ENCODE results near the gene GPHN.
"Not testable (repeated sequence)": the region's sequence is repeated elsewhere in the genome, so short reads cannot be mapped to it uniquely, and the experiment has no call there.

Gene GPHN

DNA sequence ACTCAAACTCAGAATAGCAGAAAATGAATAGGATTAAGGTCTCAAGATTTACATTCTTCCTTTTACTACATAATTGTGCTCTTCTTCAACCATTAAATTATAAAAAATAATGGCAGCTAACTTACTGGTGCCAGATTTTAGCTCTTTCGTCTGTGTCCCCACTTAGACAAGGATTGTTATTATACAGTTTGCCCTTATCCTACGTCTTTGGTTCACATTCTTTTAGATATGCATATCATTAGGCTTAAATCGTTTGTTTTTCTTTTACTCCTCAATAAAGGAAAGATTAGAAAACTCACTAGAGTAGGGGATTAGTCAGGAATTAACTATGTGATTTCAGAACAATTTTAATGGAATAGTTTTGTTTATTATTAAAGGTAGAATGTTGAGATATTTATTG is 551.6 kb downstream of the GPHN start:
- DNase-seq (ENCODE audit: low spot score), result no peak

DNA sequence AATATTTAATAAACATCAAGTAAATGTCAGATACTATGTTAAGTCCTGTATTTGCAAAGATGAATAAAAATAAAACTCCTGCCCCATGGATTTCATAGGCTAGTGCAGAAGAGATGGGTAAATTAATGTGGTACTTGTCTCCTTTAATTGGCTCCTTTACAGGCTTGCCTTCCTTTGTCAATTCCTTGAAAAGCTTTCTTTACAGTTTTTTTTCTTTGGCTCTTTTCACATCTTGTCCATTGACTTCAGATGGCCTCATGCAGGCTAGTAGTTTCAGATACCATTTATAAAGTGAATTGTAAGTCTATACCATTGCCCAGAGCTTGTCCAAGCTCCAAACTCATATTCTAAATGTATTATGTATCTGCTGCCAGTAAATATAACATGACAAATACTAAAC is 552.6 kb downstream of the GPHN start:
- DNase-seq (ENCODE audit: low spot score), result no peak

GRCh38 chr14:67067070-67067814 is 559.3 kb downstream of the GPHN start:
- DNase-seq (ENCODE audit: low spot score), result not testable (repeated sequence)

DNA sequence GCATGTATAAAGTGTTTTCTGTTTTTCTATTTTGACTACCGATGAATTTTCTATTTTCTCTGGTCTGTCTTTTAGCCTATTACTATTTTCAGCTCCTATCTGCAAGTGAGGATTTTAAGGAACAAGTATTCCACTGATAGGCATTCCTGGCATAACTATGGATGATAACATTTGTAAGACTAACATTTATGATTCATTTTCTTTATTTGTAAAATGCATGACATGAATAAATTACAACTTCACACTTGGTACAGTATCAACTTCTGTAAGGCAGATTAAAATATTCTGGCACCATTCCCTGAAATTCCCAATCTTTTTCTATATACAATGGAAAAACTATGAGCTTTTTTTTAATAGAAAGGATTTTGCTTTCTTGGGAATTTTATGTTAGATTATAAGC is 560.3 kb downstream of the GPHN start:
- DNase-seq (ENCODE audit: low spot score), result no peak

- DNase-seq (ENCODE audit: low spot score), result no peak
Observed at GRCh38 chr14:67071506-67071905, 563.6 kb downstream of the GPHN start.

DNA sequence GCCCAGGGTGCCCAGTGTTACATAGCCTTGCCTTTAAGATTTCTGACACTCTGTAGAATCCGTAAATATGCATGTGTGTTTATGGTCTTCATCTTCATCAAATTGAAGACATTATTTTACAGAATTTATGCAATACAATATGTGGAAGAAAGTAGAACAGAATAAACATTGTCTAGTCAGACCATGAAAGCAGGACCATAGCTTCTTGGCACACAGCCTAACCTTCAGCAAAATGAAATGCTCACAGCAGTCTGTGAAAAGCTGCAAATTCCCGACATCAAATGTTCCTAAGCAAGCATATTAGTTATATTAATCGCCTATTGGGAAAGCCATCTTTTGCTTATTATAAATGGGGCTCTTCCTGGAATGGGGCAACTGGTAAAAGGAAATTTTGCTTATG is 570.0 kb downstream of the GPHN start:
- no peak for DNase-seq (ENCODE audit: low spot score)

DNA sequence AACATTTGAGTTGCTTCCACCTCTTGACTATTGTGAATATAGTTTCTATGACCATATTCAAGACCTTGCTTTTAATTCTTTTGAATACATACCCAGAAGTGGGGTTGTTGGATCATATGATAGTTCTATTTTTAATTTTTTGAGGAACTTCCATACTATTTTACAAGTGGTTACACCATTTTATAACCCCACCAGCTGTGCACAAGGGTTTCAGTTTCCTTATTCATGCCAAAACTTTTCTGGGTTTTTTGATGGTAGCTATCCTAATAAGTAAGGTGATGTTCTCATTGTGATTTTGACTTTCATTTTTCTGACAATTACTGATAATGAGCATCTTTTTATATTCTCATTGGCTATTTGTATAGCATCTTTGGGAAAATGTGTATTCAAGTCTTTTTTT is 571.9 kb downstream of the GPHN start:
- no peak for DNase-seq (ENCODE audit: low spot score)

DNA sequence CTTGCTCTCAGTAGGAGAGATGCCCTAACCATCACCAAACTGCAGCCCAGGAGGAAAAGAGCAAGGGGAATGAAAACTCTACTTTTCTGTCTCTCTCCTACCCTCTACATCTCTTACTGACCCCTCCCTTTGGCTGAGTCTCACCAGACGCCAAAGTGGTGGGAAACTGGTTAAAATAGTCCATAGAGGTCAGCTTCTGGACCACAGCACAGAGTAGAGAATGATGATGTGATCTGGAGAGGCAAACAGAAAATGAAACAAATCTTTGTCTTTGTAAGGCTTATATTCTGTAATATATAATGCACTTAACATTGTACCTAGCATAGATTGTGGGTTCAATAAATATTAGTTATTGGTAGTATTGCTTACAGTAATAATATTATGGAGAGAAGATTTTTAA is 600.3 kb downstream of the GPHN start:
- DNase-seq (ENCODE audit: low spot score), result no peak

- no peak for DNase-seq (ENCODE audit: low spot score)
Observed at GRCh38 chr14:67111022-67111421, 603.1 kb downstream of the GPHN start.

DNA sequence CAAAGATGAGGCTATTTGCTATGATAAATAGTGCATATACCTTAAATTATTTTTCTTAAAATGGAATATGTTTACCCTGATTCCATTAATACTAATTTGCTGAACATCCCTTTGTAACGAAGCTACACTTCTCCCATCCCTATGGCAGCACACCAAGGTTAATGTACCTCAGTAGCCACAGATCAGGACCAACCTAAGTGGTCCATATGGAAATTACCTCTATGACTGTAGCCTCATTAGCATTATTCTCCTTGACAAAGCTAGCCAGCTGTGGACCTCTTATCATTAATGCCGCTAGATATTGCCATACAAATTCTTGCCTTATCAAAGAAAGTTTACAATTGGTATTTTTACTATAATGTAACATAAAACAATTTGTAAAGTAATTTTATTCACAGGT is 604.4 kb downstream of the GPHN start:
- DNase-seq (ENCODE audit: low spot score), result no peak

GRCh38 chr14:67127174-67127573 is 619.2 kb downstream of the GPHN start:
- DNase-seq (ENCODE audit: low spot score), result no peak

GRCh38 chr14:67129768-67130167 is 621.8 kb downstream of the GPHN start:
- DNase-seq (ENCODE audit: low spot score), result no peak

DNA sequence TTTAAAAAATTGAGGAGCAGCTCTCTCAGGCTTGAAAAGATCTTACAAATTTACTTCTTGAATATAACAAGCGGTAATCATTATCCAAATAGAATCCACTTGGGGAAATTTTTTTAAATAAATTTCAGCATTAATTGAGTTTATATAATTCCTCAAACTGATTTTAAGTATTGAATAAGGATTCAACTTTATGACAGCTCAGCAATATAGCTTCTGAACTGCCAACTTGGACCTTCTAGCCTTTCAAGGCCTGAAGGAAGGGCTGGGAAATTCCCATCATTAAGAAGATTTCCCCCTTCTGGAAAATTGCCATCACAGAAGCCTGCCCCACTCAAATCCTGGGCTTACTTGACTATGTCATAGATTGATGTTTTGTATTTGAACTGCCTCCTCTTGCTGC is 623.7 kb downstream of the GPHN start:
- no peak for DNase-seq (ENCODE audit: low spot score)

- DNase-seq (ENCODE audit: low spot score), result no peak
Observed at GRCh38 chr14:67133144-67133543, 625.2 kb downstream of the GPHN start.

- DNase-seq (ENCODE audit: low spot score), result no peak
Observed at GRCh38 chr14:67133595-67134441, 625.9 kb downstream of the GPHN start.

GRCh38 chr14:67137744-67138371 is 629.9 kb downstream of the GPHN start:
- no peak for DNase-seq (ENCODE audit: low spot score)

DNA sequence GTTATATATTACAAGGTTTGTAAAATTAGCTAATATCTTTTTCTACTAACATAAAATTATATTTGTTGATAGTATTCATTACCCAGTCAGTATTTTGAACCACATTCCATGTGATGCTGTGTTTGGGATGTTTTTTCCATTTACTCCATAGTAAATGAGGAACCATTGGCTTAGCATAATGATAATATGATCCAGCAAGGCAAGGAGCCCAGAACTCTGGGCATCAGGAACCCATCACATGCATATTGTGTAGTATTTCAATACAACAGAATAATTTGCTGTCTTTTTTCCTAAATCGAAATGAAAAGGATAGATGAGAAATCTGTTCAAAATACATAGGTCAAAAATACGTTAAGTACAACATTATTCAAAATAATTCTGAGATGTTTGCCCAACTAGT is 632.6 kb downstream of the GPHN start:
- no peak for DNase-seq (ENCODE audit: low spot score)

- no peak for DNase-seq (ENCODE audit: low spot score)
Observed at GRCh38 chr14:67141146-67141900, 633.4 kb downstream of the GPHN start.

GRCh38 chr14:67151082-67151666 is 643.2 kb downstream of the GPHN start:
- no peak for DNase-seq (ENCODE audit: low spot score)

DNA sequence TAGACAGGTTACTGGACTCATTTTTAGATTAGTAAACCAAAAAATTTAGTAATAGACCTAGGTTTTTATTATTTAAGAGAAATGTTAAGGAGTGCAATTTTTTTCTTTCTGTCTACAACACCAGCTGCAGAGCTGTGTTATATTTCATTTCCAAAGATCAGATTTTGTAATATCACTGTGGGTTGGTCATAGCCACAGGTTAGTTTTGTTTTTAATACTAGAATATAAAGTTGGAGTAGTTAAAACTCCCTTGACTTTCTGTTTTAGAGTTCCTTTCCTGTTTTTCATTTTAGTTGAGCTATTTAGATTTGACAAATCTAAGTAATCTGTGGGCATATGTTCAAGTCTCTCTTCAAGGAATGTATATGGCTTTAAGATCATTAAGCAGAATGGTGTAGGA is 650.6 kb downstream of the GPHN start:
- no peak for DNase-seq (ENCODE audit: low spot score)

- DNase-seq (ENCODE audit: low spot score), result no peak
Observed at GRCh38 chr14:67162385-67162784, 654.4 kb downstream of the GPHN start.

DNA sequence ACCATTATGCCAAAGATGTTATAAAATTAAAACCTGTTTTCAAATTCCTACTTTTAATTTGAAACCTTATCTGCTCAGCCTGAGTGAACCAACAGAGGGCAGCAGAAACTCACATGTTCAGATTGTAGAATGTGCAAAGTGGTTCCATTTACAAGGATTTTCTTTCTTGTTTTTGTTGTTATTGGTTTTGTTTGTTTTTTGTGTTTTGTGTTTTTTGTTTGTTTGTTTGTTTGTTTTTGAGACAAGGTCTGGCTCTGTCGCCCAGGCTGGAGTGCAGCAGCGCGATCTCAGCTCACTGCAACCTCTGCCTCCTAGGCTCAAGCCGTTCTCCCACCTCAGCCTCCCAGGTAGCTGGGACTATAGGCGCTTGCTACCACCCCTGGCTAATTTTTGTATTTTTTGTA is 658.5 kb downstream of the GPHN start:
- peak; percentile 32 for DNase-seq (ENCODE audit: low spot score)
